Esophagus muscularis mucosa (tissue), 4 donors: Measurements from ENCODE around the gene COL6A1.

Experiments used
- EP300 ChIP-seq: sonication (generic); formaldehyde crosslinking; IDR thresholded peaks from one replicate; pipeline ENCODE4 v1.6.1; 2017; ENCODE audit warnings: antibody characterized with exemption
- POLR2A ChIP-seq: fragments of 450-650 bp; IDR thresholded peaks from one replicate; pipeline ENCODE4 v1.6.1; 2017; ENCODE audit warnings: antibody characterized with exemption, moderate library complexity, mild to moderate bottlenecking, low read depth
- POLR2AphosphoS5 ChIP-seq, 2 donors: sonication (generic); formaldehyde crosslinking; IDR thresholded peaks; one replicate each; pipeline ENCODE4 v1.6.1; 2017; ENCODE audit warnings: antibody characterized with exemption in 2 of 2
- TF ChIP-seq, protein P1 (sequence below), 3 experiments: fragments of 200-600 bp in 2 of 3; fragments of 450-650 bp in 1 of 3; sonication (generic) in 2 of 3; IDR thresholded peaks; one replicate each; pipeline ENCODE4 v1.5.1; 2017 to 2019; ENCODE audit warnings: antibody characterized with exemption in 3 of 3, mild to moderate bottlenecking in 2 of 3, moderate library complexity in 1 of 3

DNA sequence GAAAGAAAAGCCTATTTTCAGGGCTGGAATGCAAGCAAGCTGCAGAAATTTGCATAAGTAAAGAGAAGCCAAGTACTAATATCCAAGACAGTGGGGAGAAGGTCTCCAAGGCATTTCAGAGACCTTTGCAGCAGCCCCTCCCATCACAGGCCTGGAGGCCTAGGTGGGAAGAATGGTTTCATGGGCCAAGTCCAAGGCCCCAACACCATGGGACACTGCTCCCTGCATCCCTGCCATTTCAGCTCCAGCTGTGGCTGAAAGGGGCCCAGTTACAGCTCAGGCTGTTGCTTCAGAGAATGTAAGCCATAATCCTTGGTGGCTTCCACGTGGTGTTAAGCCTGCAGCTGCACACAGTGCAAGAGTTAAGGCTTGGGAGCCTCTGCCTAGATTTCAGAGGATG, 16.9 kb upstream of the COL6A1 start:
- TF ChIP-seq, protein P1, sequence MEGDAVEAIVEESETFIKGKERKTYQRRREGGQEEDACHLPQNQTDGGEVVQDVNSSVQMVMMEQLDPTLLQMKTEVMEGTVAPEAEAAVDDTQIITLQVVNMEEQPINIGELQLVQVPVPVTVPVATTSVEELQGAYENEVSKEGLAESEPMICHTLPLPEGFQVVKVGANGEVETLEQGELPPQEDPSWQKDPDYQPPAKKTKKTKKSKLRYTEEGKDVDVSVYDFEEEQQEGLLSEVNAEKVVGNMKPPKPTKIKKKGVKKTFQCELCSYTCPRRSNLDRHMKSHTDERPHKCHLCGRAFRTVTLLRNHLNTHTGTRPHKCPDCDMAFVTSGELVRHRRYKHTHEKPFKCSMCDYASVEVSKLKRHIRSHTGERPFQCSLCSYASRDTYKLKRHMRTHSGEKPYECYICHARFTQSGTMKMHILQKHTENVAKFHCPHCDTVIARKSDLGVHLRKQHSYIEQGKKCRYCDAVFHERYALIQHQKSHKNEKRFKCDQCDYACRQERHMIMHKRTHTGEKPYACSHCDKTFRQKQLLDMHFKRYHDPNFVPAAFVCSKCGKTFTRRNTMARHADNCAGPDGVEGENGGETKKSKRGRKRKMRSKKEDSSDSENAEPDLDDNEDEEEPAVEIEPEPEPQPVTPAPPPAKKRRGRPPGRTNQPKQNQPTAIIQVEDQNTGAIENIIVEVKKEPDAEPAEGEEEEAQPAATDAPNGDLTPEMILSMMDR (IDR thresholded peaks at IDR 0.05) = no peak
- no peak for TF ChIP-seq EP300
- TF ChIP-seq POLR2A = no peak
- no peak for TF ChIP-seq POLR2AphosphoS5 (IDR thresholded peaks at IDR 0.05)
